Umbilical cord (tissue), 2 donors: ENCODE measurements around the gene CPZ. TPM values are rescaled to one million over a fixed set of nuclear protein-coding genes. Genes with fewer than 3 reads are reported as not detected.
"Not testable (repeated sequence)": the region's sequence is repeated elsewhere in the genome, so short reads cannot be mapped to it uniquely, and the experiment has no call there.

Experiments
- DNase-seq: peaks from one replicate; pipeline ENCODE4 v3.0.0-alpha.2; 2015; ENCODE audit warnings: low spot score
- total RNA-seq: library from RNA; depleted of rRNA; stranded (reverse); fragments of >200 nt; gene quantifications from one replicate; pipeline ENCODE4 v1.2.3, GENCODE V29; 2014; ENCODE audit warnings: low replicate concordance; ENCODE audit not compliant: insufficient read depth

CPZ gene
- total RNA-seq, 1 donor from 2014 or later: 80.4 TPM

DNA sequence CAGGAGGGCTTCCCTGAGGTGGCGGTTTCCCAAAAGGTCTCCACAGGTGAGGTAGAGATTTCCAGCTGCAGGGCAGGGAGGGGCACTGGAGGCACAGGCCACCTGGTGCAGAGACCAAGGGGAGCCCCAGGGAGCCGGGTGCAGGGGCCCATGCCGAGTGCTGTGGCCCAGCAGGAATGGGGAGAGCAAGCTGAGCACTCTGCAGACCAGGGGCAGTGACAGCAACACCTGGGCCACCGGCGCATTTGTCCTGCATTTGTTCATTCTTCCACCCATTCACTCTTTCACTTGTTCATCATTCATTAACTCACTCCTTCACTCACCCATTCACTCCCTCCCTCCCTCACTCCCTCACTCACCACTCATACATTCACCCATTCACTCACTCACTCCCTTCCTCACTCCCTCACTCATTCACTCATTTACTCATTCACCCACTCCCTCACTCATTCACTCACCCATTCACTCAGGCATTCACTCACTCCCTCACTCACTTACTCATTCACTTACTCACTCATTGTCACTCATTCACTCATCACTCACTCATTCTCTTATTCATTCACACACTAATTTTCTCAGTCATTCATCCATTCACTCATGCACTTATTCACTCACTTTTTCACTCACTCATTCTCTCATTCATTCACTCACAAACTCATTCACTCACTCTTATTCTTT lies 16.3 kb downstream of the CPZ start:
- DNase-seq: no peak

DNA sequence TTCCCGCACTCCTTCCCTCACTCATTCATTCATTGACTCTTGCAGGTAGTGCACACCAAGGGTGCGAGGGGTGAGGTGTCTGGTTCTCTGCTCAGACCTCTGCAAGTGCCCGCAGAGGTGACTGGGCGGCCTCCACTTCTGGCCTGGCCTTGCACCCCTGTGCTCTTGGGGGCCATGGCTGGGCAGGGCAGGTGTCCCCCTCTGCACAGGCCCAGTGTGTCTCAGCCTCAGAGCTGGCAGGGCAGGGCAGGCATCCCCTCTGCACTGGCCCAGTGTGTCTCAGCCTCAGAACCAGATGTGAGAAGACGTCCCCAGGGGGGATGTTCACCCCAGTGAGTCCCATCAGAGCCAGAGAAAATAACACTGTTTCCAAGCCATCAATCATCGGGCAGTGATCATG lies 16.8 kb downstream of the CPZ start:
- no peak for DNase-seq

- DNase-seq: no peak
Observed at GRCh38 chr4:8609824-8610350, 17.3 kb downstream of the CPZ start.

GRCh38 chr4:8610858-8611616 lies 18.5 kb downstream of the CPZ start:
- no peak for DNase-seq

DNA sequence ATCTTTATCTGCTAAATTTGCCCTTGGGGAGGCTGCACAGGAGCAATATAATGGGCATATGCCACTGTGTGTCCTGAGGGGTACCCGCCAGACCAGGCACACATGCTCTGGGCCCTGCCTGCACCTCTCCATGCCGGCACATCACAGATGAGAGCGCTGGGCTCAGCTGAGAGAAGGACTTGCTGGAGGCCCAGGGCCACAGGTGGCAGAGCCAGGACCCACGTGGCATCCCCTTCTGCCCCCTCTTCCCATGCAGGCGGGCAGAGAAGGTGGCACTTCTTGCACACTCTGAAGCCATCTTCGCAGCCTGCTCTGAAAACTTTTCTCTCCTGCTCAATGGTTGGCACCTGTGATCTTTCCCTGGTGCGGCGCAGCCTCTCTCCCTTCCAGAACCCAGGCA lies 20.1 kb downstream of the CPZ start:
- DNase-seq: no peak

GRCh38 chr4:8613421-8614364 lies 21.1 kb downstream of the CPZ start:
- DNase-seq: no peak

DNA sequence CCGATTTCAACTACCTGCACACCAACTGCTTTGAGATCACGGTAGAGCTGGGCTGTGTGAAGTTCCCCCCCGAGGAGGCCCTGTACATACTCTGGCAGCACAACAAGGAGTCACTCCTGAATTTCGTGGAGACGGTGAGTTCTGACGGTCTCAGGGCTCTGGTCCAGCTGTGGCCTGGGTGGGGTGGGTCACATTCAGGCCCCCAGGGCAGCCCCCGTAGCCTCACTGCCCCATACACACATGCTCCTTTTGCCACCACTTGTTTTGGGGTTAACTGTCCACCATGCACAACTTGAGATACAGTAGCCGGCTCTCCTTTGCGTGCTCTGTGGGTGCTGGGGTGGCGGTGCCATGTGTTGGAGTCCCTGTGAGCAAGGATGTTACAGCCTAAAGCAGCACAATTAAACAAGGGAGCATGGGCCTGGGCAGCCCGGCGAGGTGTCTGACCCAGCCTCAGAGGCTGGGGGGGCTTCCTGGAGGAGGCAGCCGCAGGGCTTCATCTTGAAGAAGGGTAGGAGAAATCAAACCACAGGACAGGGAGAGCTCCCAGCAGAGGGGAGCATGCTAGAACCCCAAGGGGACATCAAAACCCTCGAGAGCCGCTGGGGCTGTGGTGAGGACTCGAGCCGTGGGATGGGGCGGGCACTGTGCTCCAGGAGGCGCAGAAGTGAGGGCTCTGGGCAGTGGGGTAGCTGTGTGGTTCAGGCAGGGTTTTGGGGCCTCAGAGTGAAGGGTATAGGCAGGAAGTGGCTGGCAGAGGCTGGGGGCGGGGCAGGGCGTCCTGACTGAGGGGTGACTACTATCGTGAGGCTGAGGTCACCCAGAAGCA lies 22.0 kb downstream of the CPZ start:
- no peak for DNase-seq

DNA sequence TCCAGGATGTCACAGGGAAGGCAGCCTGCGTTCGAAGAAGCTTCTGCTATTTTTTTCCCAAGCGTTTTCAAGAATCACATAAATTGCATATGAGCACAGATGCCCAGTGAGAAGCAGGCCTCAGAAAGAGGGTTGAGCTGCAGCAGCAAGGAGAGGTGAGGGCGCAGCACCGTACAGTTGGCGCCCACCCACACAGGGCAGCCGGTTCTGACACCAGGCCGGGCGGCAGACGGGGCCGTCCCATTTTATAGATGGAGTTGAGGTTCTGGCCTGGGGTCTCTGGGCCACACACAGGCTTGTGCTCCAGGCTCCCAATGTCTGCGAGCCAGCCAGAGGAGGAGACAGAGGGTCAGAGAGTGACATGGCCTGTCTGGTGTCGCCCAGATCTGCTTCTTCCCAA lies 22.8 kb downstream of the CPZ start:
- no peak for DNase-seq

GRCh38 chr4:8615921-8616787 lies 23.6 kb downstream of the CPZ start:
- no peak for DNase-seq

GRCh38 chr4:8616831-8617230 lies 24.3 kb downstream of the CPZ start:
- no peak for DNase-seq

DNA sequence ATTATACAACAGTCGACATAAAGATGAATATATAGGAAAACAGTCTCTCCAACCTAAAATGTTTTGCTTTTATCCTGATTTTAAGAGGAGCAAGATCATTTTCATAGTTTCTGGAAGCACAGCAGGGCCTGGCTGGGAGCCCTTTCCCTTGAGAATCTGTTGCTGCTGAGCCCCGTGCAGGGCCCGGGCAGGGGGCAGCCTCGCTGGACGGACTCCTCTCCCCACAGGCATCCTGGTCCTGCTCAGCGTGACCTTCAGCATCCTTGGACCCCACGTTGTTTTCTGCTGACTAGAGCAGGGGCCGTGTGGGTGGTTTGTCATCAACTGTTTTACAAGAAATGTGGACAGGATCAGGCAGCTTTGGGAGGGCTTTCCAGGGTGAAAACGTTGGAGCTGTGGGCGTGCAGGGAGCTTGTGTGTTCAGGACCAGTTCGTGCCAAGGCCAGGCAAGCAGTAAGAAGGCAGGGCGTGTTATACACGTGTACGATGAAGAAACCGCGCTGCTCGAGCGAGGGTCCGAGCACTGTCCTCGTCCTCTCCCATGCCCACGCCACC lies 25.0 kb downstream of the CPZ start:
- DNase-seq: no peak

DNA sequence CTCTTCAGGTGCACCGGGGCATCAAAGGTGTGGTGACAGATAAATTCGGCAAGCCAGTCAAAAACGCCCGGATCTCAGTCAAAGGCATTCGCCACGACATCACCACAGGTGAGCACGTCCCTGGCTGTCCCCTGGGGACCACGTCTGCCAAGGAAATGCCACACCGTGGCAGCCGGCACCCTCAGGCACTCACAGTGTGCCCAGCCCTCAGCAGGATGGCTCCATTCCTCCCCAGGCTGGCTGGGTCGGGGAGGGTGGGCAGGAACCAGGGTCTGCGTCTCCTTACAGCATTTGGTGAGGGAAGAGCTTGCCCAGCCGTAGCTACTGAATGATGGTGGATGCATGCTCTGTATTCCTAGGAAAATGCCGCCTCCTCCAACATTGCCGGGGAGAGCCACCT lies 25.9 kb downstream of the CPZ start:
- DNase-seq: no peak

- no peak for DNase-seq
Observed at GRCh38 chr4:8618961-8619720, 26.6 kb downstream of the CPZ start.

- not testable (repeated sequence) for DNase-seq
Observed at GRCh38 chr4:8621135-8621534, 28.6 kb downstream of the CPZ start.

- DNase-seq: not testable (repeated sequence)
Observed at GRCh38 chr4:8624601-8625272, 32.2 kb downstream of the CPZ start.

GRCh38 chr4:8630240-8630905 lies 37.8 kb downstream of the CPZ start:
- not testable (repeated sequence) for DNase-seq

GRCh38 chr4:8631896-8632295 lies 39.3 kb downstream of the CPZ start:
- not testable (repeated sequence) for DNase-seq

GRCh38 chr4:8634773-8635172 lies 42.2 kb downstream of the CPZ start:
- DNase-seq: not testable (repeated sequence)
